HG02973 (cell line): ENCODE data around the gene TEC.

Experiments used
- ATAC-seq: cut with Tn5 transposase; IDR thresholded peaks from one replicate; pipeline ENCODE4 v1.9.1; 2021; ENCODE audit warnings: moderate library complexity; ENCODE audit not compliant: unreplicated experiment

Gene TEC

DNA sequence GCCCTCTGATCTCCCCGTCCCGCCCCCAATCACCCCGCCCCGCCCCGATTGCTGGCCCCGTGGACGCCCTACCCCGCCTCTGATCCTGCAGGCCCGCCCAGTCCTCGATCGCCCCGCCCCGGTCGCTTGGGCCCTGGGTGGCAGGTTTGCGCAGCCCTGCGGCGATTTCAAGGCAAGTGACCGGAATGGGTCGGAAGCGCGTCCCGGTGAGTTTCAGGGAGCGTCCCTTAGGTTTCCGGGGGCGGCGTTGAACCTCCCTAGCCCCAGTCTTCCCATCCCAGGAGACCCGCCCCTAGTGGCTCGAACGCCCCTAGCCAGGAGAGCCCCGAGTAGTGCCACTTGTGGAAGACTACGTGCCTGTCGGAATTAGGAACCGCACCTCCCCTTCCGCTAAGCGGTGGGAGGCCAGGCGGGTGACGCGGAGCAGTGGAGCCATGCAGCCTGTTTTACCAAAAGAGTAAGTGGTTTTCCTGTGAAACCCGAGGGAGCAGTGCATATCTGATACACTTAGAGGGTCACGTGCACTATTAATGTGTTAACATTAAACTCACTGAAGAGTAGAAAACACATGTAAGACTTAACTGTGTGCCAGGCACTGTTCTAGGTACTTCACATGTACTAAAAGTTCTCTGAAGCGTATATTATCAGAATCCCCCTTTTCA, 354 bp upstream of the TEC start:
- peak; percentile 77 for ATAC-seq

DNA sequence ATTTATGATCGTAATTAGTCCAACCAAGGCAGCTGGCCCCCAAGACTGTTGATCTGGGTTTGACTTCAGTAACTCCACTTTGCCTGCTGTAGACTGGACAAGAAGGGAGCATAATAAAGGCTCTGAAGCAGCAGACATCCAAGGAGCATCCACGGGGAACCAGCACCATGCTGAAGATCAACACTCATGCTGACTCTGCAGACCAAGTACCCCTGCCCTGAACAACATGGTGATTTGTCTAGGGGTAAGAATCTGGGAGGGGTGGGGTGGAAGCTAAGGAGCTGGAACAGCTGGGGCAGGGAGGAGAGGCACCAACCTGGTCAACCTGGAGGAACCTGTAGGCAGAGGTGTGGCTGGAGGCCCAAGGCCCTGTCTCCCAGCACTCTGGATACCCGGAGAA, 2.1 kb downstream of the TEC start:
- ATAC-seq = no peak

DNA sequence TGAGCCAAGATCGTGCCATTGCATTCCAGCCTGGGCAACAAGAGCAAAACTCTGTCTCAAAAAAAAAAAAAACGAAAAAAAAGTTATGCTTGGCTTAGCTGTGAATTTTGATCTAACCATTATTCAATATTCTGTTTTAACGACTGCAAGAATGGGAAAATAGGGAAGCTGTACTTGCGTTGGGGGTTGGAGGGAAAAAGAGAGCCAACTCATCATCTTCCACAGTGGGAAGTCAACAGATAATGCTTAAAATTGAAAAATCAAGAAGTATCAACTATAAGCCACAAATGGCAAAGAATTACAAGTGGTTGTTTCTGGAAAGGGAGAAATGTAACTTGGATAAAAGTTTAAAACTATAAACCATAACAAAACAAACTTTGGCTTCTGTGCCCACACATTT, 2.9 kb downstream of the TEC start:
- no peak for ATAC-seq

GRCh38 chr4:48262926-48263325, 6.7 kb downstream of the TEC start:
- ATAC-seq = no peak

DNA sequence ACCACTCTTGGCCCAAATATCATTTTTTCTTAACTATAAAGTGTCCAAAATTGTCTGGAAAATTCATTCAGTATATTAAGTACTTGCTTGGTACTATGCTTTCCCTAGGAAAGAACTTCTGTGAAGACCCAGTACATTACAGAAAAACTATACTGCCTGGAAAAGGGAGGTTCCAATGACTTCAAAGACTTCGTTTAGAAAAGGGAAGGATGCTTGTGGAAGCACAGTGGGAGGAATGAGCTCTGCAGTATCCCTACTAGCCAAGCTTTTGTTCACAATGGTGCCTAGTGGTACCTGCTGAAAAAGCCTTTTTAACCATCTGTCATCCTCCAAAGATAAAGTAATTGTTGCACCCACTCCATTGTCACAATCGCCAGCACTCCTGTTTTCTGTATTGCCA, 7.2 kb downstream of the TEC start:
- no peak for ATAC-seq

DNA sequence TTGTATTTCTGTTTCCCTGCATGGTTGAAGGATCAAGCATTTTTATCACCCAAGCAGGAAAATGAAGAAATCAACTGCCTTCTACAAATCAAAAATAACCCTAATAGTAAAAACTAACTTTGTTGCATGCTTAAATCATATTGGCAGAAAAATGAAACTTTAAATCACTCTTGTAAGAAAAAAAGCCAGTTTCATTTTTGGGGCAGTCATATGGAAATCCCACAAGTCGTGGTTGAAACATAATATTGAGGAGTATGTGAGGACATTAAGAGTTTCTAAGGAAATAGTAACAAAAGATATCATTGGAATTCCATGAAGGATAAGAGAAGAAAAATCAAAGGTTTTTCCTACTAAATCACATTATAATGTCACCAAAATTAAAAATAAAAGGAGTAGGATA, 8.4 kb downstream of the TEC start:
- no peak for ATAC-seq

DNA sequence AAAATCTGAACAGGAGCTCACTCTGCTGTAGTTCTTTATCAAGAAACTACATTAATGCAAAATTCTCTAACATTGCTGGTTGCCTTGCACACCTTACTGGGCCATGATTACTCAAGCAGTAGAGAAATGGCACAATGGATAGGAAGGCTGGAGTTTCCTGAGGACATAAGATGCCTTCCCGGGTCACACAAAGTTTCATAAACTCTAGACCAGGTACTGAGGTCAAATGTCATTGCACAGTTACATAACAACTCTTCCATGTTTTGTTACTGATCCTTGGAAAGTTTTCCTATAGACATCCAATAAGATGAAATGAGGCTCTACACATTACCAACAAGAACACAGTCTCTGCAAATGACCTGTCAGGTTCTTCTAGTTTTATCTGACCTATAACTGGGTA, 9.9 kb downstream of the TEC start:
- ATAC-seq = no peak

- no peak for ATAC-seq
Observed at GRCh38 chr4:48258845-48259397, 10.7 kb downstream of the TEC start.

- ATAC-seq = no peak
Observed at GRCh38 chr4:48255959-48256342, 13.7 kb downstream of the TEC start.

DNA sequence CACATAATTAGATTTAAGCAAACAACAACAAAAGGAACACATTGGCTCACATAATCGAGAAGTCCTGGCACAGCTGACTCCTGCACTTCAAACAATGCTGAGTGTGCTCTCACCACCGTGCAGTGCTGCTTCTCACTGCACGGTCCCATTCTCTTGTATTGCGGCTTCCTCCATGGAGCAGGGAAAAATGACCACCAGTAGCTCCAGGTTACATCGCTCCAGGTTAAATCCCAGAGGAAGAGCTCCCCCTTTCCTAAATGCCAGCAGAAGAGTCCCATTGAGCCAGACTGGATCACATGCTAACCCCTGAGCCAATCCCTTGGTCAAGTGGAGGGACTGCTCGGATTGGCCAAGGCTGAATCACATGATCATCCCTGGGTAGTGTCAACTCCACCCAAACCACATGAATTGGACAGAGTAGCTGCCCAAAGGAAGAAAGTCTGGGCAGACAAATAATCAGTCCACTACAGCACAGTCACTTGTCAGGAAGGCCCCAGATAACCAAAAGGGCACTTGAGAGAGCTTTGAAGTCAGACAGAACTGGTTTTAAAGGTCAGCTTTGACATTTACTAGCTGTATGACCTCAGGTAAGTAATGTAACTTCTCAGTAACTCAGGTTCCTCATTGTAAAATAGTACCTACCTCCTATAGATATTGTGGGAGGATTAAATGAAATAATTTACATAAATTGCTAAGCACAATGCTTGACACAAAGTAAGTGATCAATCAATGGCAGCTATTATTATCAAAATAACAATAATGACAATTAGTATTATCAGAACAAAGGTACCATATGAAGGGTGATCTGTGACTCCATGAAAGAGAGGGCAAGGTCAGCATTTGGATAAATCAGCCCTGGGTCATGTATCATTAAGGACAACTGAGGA, 14.3 kb downstream of the TEC start:
- no peak for ATAC-seq

GRCh38 chr4:48254381-48255071, 15.1 kb downstream of the TEC start:
- ATAC-seq = no peak

DNA sequence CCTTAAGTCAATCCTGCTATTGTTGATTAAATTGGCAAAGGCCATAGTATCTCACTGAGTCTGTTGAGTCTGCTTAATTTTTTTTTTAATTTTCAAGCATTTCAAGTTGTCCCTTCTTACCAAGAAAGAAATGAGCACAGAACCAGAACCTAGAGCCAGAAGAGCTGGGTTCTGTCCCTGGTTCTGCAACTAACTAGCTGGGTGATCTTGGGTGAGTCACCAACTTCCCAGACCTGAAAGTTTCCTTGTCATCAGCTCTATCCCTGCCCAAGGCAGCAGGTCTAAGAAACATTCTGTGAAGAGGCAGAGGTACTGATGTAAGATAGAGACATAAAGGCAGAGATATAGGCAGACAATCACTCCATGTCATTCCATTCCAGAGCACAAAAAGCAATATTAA, 17.3 kb downstream of the TEC start:
- ATAC-seq = no peak

GRCh38 chr4:48250980-48251379, 18.7 kb downstream of the TEC start:
- ATAC-seq = no peak

DNA sequence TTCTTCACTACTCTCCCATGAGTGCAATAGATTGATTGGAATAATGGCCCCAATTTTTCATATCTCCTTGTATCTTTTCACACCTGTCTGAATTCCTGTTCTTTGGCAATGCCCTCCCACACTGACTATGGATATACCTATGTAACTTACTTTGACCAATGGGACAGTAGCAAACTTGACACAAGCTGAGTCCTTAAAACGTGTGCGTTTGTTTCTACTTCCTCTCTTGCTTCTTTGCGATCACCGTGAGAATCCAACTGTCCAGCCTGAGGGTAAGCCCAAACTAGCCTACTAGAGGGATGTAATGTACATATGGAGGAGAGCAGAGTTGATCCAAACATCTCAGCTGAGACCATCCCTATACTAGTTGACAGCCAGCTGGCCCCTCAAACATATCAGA, 19.3 kb downstream of the TEC start:
- no peak for ATAC-seq

DNA sequence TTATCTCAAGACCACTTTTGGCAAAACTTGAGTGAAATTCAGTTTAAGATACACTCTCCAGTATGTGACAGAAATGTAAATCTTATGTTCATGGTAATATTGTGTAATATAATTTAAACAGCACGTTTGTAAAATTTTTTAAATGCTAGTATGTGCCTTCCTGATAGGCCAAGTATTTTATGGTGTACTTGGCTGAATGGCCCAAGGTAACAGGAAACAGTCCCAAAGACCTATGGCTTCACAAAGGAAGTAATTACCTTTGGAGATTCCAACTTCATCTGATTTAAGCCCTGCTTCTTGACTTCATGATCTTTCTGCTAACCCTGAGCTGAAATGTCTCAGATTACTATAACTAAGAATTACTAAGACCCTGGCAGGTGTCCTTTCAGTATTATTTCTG, 20.3 kb downstream of the TEC start:
- no peak for ATAC-seq

DNA sequence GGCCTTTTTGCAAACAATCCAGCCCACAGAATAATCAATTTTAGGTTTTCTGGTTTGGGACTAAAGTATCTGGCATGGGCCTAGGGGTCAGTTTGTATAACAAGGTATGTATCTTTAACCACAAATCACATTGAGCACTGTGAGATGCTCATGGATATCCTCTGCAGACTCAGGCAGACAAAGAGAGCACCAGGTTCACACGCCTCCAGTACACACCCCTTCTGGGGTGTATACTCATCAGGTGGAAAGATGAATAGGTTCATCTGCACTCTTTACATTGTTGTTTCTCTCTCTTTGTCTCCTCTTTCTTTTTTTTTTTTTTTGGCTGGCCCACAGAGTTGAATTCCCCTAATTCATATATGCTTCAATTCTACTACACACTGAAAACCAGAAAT, 21.1 kb downstream of the TEC start:
- ATAC-seq = no peak

GRCh38 chr4:48247878-48248558, 21.6 kb downstream of the TEC start:
- peak; percentile 45 for ATAC-seq

- peak; percentile 46 for ATAC-seq
Observed at GRCh38 chr4:48247142-48247877, 22.3 kb downstream of the TEC start.

GRCh38 chr4:48244665-48245064, 25.0 kb downstream of the TEC start:
- no peak for ATAC-seq

- ATAC-seq = no peak
Observed at GRCh38 chr4:48243887-48244286, 25.8 kb downstream of the TEC start.
